HG02938 (cell line): ENCODE results near the gene KIAA1614.
A peak's percentile ranks its signal among the peaks of the same experiment; 100 is the strongest.

Experiments used
- ATAC-seq: cut with Tn5 transposase; IDR thresholded peaks from one replicate; pipeline ENCODE4 v1.9.1; 2021; ENCODE audit warnings: mild to moderate bottlenecking, moderate library complexity; ENCODE audit not compliant: unreplicated experiment

KIAA1614 gene

GRCh38 chr1:180981596-180982387 is 69.1 kb downstream of the KIAA1614 start:
- ATAC-seq: peak; percentile 76

GRCh38 chr1:180982422-180982821 is 69.7 kb downstream of the KIAA1614 start:
- ATAC-seq: no peak

GRCh38 chr1:180988253-180988752 is 75.6 kb downstream of the KIAA1614 start:
- ATAC-seq: no peak

- no peak for ATAC-seq
Measured at GRCh38 chr1:180994262-180994661, 81.6 kb downstream of the KIAA1614 start.

GRCh38 chr1:180997843-180998504 is 85.3 kb downstream of the KIAA1614 start:
- no peak for ATAC-seq
